ENCODE data around the gene TMEM81. TPM values are rescaled to one million over a fixed set of nuclear protein-coding genes. Genes with fewer than 3 reads are reported as not detected.

TMEM81 gene
- total and polyA plus RNA-seq, 4 experiments from 2014 or later, result 1.0 to 8.9 (median 5.2) TPM

GRCh38 chr1:205107327-205107726, 23.1 kb upstream of the TMEM81 start:
- no peak overlapping the region for H3K27ac Mint-ChIP-seq
- intact Hi-C loops (cut with micrococcal nuclease), result no loop called here

GRCh38 chr1:205102404-205102803, 18.1 kb upstream of the TMEM81 start:
- Histone ChIP-seq H3K36me3 (ENCODE audit: insufficient read depth, low read length) (peaks cover 82% of the 10 kb centered on the region), H3K27me3 (ENCODE audit: insufficient read depth, low read length) (no peaks in the 10 kb centered on the region), H3K4me1 (ENCODE audit: insufficient read depth, low read length) (no peaks in the 10 kb centered on the region), H3K27ac (ENCODE audit: low read depth, low read length) (no peak overlapping the region), H3K4me3 (ENCODE audit: low read length in 2 of 2) (no peak overlapping the region), H3K9me3 (ENCODE audit: control insufficient read depth in 1 of 2, low read length in 2 of 2) (no peaks in the 10 kb centered on the region)
- Mint-ChIP-seq H3K4me1 (peaks cover 5 to 17% (median 7%) of the 10 kb centered on the region in 4 donors), H3K27me3 (no peaks in the 10 kb centered on the region), H3K36me3 (peaks cover 70 to 91% of the 10 kb centered on the region in 2 donors), H3K27ac (peak overlapping the region in 1 of 7 donors; percentile 15), H3K9me3 (no peaks in the 10 kb centered on the region), H3K4me3 (no peak overlapping the region)
- ChIA-PET POLR2A (ENCODE audit: partially characterized antibody) (no interaction called here), CTCF (ENCODE audit: partially characterized antibody) (no interaction called here)
- DNase-seq, result no peak
- intact Hi-C loops (cut with micrococcal nuclease), result no loop called here

More at GRCh38 chr1:205107327-205107726, 23.1 kb upstream of the TMEM81 start:
- H3K27me3 Mint-ChIP-seq, result no peaks in the 10 kb centered on the region
- no peaks in the 10 kb centered on the region for H3K27me3 ChIP-seq (ENCODE audit: insufficient read depth, low read length)
- H3K36me3 ChIP-seq (ENCODE audit: insufficient read depth, low read length), result peaks cover 42% of the 10 kb centered on the region
- H3K36me3 Mint-ChIP-seq, result peaks cover 44 to 74% of the 10 kb centered on the region in 2 donors
- H3K4me1 Mint-ChIP-seq, result peaks cover 10 to 22% (median 18%) of the 10 kb centered on the region in 4 donors
- POLR2A ChIA-PET (ENCODE audit: partially characterized antibody), result no interaction called here
- H3K4me3 Mint-ChIP-seq, result no peak overlapping the region
- H3K4me1 ChIP-seq (ENCODE audit: insufficient read depth, low read length), result no peaks in the 10 kb centered on the region
- H3K9me3 Mint-ChIP-seq, result no peaks in the 10 kb centered on the region
- no peak overlapping the region for H3K27ac ChIP-seq (ENCODE audit: low read depth, low read length)
- H3K4me3 ChIP-seq (ENCODE audit: low read length in 2 of 2), result no peak overlapping the region
- DNase-seq, result no peak
- CTCF ChIA-PET (ENCODE audit: partially characterized antibody), result no interaction called here
- H3K9me3 ChIP-seq (ENCODE audit: control insufficient read depth in 1 of 2, low read length in 2 of 2), result no peaks in the 10 kb centered on the region

GRCh38 chr1:205098242-205098641, 14.0 kb upstream of the TMEM81 start:
- H3K27me3 Mint-ChIP-seq, result no peaks in the 10 kb centered on the region
- no peaks in the 10 kb centered on the region for H3K4me1 ChIP-seq (ENCODE audit: insufficient read depth, low read length)
- H3K36me3 ChIP-seq (ENCODE audit: insufficient read depth, low read length), result peaks cover 90% of the 10 kb centered on the region
- DNase-seq, result no peak
- no peaks in the 10 kb centered on the region for H3K27me3 ChIP-seq (ENCODE audit: insufficient read depth, low read length)
- no peaks in the 10 kb centered on the region for H3K9me3 ChIP-seq (ENCODE audit: control insufficient read depth in 1 of 2, low read length in 2 of 2)
- peaks cover 0 to 2% (median 0%) of the 10 kb centered on the region in 8 donors for H3K9me3 Mint-ChIP-seq
- peaks cover 74 to 90% of the 10 kb centered on the region in 2 donors for H3K36me3 Mint-ChIP-seq
- intact Hi-C loops (cut with micrococcal nuclease), result no loop called here
- CTCF ChIA-PET (ENCODE audit: partially characterized antibody), result no interaction called here
- H3K27ac Mint-ChIP-seq, result no peak overlapping the region
- H3K4me1 Mint-ChIP-seq, result peaks cover 0 to 2% (median 0%) of the 10 kb centered on the region in 4 donors
- H3K4me3 ChIP-seq (ENCODE audit: low read length in 2 of 2), result no peak overlapping the region
- POLR2A ChIA-PET (ENCODE audit: partially characterized antibody), result no interaction called here
- H3K27ac ChIP-seq (ENCODE audit: low read depth, low read length), result no peak overlapping the region
- H3K4me3 Mint-ChIP-seq, result no peak overlapping the region

GRCh38 chr1:205095422-205095821, 11.2 kb upstream of the TMEM81 start:
- Histone ChIP-seq H3K27me3 (ENCODE audit: insufficient read depth, low read length) (no peaks in the 10 kb centered on the region), H3K4me3 (ENCODE audit: low read length in 2 of 2) (no peak overlapping the region), H3K4me1 (ENCODE audit: insufficient read depth, low read length) (no peaks in the 10 kb centered on the region), H3K36me3 (ENCODE audit: insufficient read depth, low read length) (peaks cover 89% of the 10 kb centered on the region), H3K27ac (ENCODE audit: low read depth, low read length) (no peak overlapping the region), H3K9me3 (ENCODE audit: control insufficient read depth in 1 of 2, low read length in 2 of 2) (no peaks in the 10 kb centered on the region)
- Mint-ChIP-seq H3K4me1 (peaks cover 0 to 3% (median 0%) of the 10 kb centered on the region in 4 donors), H3K36me3 (peaks cover 70 to 86% of the 10 kb centered on the region in 2 donors), H3K27ac (peak overlapping the region in 1 of 7 donors; percentile 6), H3K4me3 (no peak overlapping the region), H3K9me3 (peaks cover 0 to 2% (median 0%) of the 10 kb centered on the region in 8 donors), H3K27me3 (no peaks in the 10 kb centered on the region)
- POLR2A ChIA-PET (ENCODE audit: partially characterized antibody), result no interaction called here
- DNase-seq, result no peak
- intact Hi-C loops (cut with micrococcal nuclease), result no loop called here
- CTCF ChIA-PET (ENCODE audit: partially characterized antibody), result no interaction called here

GRCh38 chr1:205091043-205091740, 6.9 kb upstream of the TMEM81 start:
- Mint-ChIP-seq H3K27me3 (no peaks in the 10 kb centered on the region), H3K4me1 (peaks cover 0 to 3% (median 0%) of the 10 kb centered on the region in 4 donors), H3K36me3 (peaks cover 58 to 74% of the 10 kb centered on the region in 2 donors), H3K4me3 (no peak overlapping the region), H3K9me3 (no peaks in the 10 kb centered on the region), H3K27ac (peak overlapping the region in 4 of 7 donors; percentile 15 to 48 (median 30))
- no peaks in the 10 kb centered on the region for H3K27me3 ChIP-seq (ENCODE audit: insufficient read depth, low read length)
- intact Hi-C loops (cut with micrococcal nuclease), result no loop called here
- CTCF ChIA-PET (ENCODE audit: partially characterized antibody), result interaction anchor here (1.2 to 1.5 kb wide), 2 partner anchors 30 to 51 kb away, joined by 3 to 6 read pairs; no protein-coding TSS in a partner anchor
- POLR2A ChIA-PET (ENCODE audit: partially characterized antibody), result no interaction called here
- no peak overlapping the region for H3K4me3 ChIP-seq (ENCODE audit: low read length in 2 of 2)
- H3K9me3 ChIP-seq (ENCODE audit: control insufficient read depth in 1 of 2, low read length in 2 of 2), result no peaks in the 10 kb centered on the region
- no peak for DNase-seq
- H3K4me1 ChIP-seq (ENCODE audit: insufficient read depth, low read length), result no peaks in the 10 kb centered on the region
- H3K36me3 ChIP-seq (ENCODE audit: insufficient read depth, low read length), result peaks cover 67% of the 10 kb centered on the region
- H3K27ac ChIP-seq (ENCODE audit: low read depth, low read length), result no peak overlapping the region

- POLR2A ChIA-PET (ENCODE audit: partially characterized antibody), result no interaction called here
- Mint-ChIP-seq H3K36me3 (peaks cover 57 to 75% of the 10 kb centered on the region in 2 donors), H3K4me1 (peaks cover 0 to 5% (median 0%) of the 10 kb centered on the region in 4 donors), H3K9me3 (no peaks in the 10 kb centered on the region), H3K4me3 (no peak overlapping the region), H3K27ac (no peak overlapping the region), H3K27me3 (no peaks in the 10 kb centered on the region)
- Histone ChIP-seq H3K36me3 (ENCODE audit: insufficient read depth, low read length) (peaks cover 51% of the 10 kb centered on the region), H3K4me3 (ENCODE audit: low read length in 2 of 2) (no peak overlapping the region), H3K27ac (ENCODE audit: low read depth, low read length) (no peak overlapping the region), H3K27me3 (ENCODE audit: insufficient read depth, low read length) (no peaks in the 10 kb centered on the region), H3K9me3 (ENCODE audit: control insufficient read depth in 1 of 2, low read length in 2 of 2) (no peaks in the 10 kb centered on the region), H3K4me1 (ENCODE audit: insufficient read depth, low read length) (no peaks in the 10 kb centered on the region)
- CTCF ChIA-PET (ENCODE audit: partially characterized antibody), result interaction anchor here (1.9 kb wide), 1 partner anchor 27 kb away, joined by 7 read pairs; no protein-coding TSS in a partner anchor
- intact Hi-C loops (cut with micrococcal nuclease), result no loop called here
- no peak for DNase-seq
Measured at GRCh38 chr1:205088341-205088740, 4.1 kb upstream of the TMEM81 start.

GRCh38 chr1:205082431-205082830, 1.8 kb downstream of the TMEM81 start:
- peaks cover 10% of the 10 kb centered on the region for H3K36me3 ChIP-seq (ENCODE audit: insufficient read depth, low read length)

More at GRCh38 chr1:205082431-205082830, 1.8 kb downstream of the TMEM81 start:
- Histone ChIP-seq H3K27me3 (ENCODE audit: insufficient read depth, low read length) (no peaks in the 10 kb centered on the region), H3K9me3 (ENCODE audit: control insufficient read depth in 1 of 2, low read length in 2 of 2) (no peaks in the 10 kb centered on the region), H3K27ac (ENCODE audit: low read depth, low read length) (no peak overlapping the region), H3K4me3 (ENCODE audit: low read length in 2 of 2) (no peak overlapping the region), H3K4me1 (ENCODE audit: insufficient read depth, low read length) (no peaks in the 10 kb centered on the region)
- Mint-ChIP-seq H3K9me3 (no peaks in the 10 kb centered on the region), H3K27me3 (no peaks in the 10 kb centered on the region), H3K36me3 (peaks cover 27 to 29% of the 10 kb centered on the region in 2 donors), H3K4me3 (no peak overlapping the region), H3K27ac (no peak overlapping the region), H3K4me1 (peaks cover 0 to 2% (median 0%) of the 10 kb centered on the region in 4 donors)
- CTCF ChIA-PET (ENCODE audit: partially characterized antibody), result interaction anchor here (0.8 to 1.4 kb wide), 3 partner anchors 21 to 442 kb away, joined by 3 to 4 read pairs (median 4); no protein-coding TSS in a partner anchor
- intact Hi-C loops (cut with micrococcal nuclease), result no loop called here
- POLR2A ChIA-PET (ENCODE audit: partially characterized antibody), result no interaction called here
- no peak for DNase-seq
